ENCODE data around the gene PAX2. TPM values are rescaled to one million over a fixed set of nuclear protein-coding genes. Genes with fewer than 3 reads are reported as not detected.

The PAX2 gene
- total RNA-seq, 1 donor from 2014 or later, result not detected

- intact Hi-C loops (cut with DNase I), result no loop called here
- Histone ChIP-seq H3K27me3 (no peaks in the 10 kb centered on the region), H3K4me3 (no peak overlapping the region), H3K36me3 (no peaks in the 10 kb centered on the region), H3K27ac (no peak overlapping the region), H3K9me3 (no peaks in the 10 kb centered on the region), H3K4me1 (no peaks in the 10 kb centered on the region)
- TF ChIP-seq CTCF (IDR thresholded peaks at IDR 0.05), result no peak
- DNase-seq (ENCODE audit: low spot score in 2 of 2), result no peak
Measured at GRCh38 chr10:100868382-100868781, 123.0 kb downstream of the PAX2 start.

GRCh38 chr10:100869399-100869798 lies 124.0 kb downstream of the PAX2 start:
- intact Hi-C loops (cut with DNase I), result no loop called here
- H3K27me3 ChIP-seq, result no peaks in the 10 kb centered on the region
- no peaks in the 10 kb centered on the region for H3K36me3 ChIP-seq
- no peaks in the 10 kb centered on the region for H3K4me1 ChIP-seq
- DNase-seq (ENCODE audit: low spot score in 2 of 2), result no peak
- no peaks in the 10 kb centered on the region for H3K9me3 ChIP-seq
- H3K4me3 ChIP-seq, result no peak overlapping the region
- H3K27ac ChIP-seq, result no peak overlapping the region
- TF ChIP-seq CTCF (IDR thresholded peaks at IDR 0.05), result no peak

GRCh38 chr10:100872034-100872791 lies 126.8 kb downstream of the PAX2 start:
- H3K36me3 ChIP-seq, result no peaks in the 10 kb centered on the region
- no peak overlapping the region for H3K4me3 ChIP-seq
- TF ChIP-seq CTCF (IDR thresholded peaks at IDR 0.05), result peak in 2 of 3 experiments; percentile 9 to 21
- H3K27me3 ChIP-seq, result no peaks in the 10 kb centered on the region
- no peaks in the 10 kb centered on the region for H3K9me3 ChIP-seq
- H3K27ac ChIP-seq, result no peak overlapping the region
- H3K4me1 ChIP-seq, result no peaks in the 10 kb centered on the region
- intact Hi-C loops (cut with DNase I), result no loop called here
- no peak for DNase-seq (ENCODE audit: low spot score in 2 of 2)

GRCh38 chr10:100873146-100873826 lies 127.9 kb downstream of the PAX2 start:
- Histone ChIP-seq H3K27ac (no peak overlapping the region), H3K9me3 (no peaks in the 10 kb centered on the region), H3K4me1 (no peaks in the 10 kb centered on the region), H3K36me3 (no peaks in the 10 kb centered on the region), H3K27me3 (no peaks in the 10 kb centered on the region), H3K4me3 (no peak overlapping the region)
- intact Hi-C loops (cut with DNase I), result no loop called here
- DNase-seq (ENCODE audit: low spot score in 2 of 2), result no peak
- TF ChIP-seq CTCF (IDR thresholded peaks at IDR 0.05), result no peak

GRCh38 chr10:100873827-100874326 lies 128.5 kb downstream of the PAX2 start:
- no peaks in the 10 kb centered on the region for H3K27me3 ChIP-seq
- H3K27ac ChIP-seq, result no peak overlapping the region
- intact Hi-C loops (cut with DNase I), result no loop called here
- no peaks in the 10 kb centered on the region for H3K9me3 ChIP-seq
- no peak overlapping the region for H3K4me3 ChIP-seq
- H3K36me3 ChIP-seq, result no peaks in the 10 kb centered on the region
- no peak for TF ChIP-seq CTCF (IDR thresholded peaks at IDR 0.05)
- DNase-seq (ENCODE audit: low spot score in 2 of 2), result no peak
- no peaks in the 10 kb centered on the region for H3K4me1 ChIP-seq
